CD1c-positive myeloid dendritic cell (primary cell): ENCODE data around the gene DBR1.

Experiments
- DNase-seq: peaks from one replicate; pipeline ENCODE4 v3.0.0-alpha.2; 2016; ENCODE audit errors: extremely low spot score

DBR1 gene

DNA sequence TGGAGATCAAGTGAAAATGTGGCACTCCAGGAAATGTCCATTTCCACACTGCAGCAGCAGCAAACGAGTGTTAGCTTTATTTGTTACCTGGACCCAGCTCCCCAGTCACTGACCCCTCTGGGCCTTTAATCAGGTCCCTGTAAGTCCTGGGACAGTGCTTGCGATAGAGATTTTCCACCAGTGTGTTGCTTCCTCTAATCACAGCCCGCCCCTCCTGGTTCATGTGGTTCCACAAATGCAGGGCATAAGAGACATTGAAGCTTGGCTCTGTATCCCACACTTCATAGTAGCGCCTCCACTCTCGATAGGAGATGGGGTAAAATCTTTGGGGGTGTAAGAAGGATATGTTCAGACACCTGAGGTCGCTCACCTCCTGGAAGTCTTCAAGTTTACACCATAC, 50.5 kb downstream of the DBR1 start:
- peak; percentile 53 for DNase-seq

GRCh38 chr3:138119423-138119766, 55.3 kb downstream of the DBR1 start:
- DNase-seq = no peak

DNA sequence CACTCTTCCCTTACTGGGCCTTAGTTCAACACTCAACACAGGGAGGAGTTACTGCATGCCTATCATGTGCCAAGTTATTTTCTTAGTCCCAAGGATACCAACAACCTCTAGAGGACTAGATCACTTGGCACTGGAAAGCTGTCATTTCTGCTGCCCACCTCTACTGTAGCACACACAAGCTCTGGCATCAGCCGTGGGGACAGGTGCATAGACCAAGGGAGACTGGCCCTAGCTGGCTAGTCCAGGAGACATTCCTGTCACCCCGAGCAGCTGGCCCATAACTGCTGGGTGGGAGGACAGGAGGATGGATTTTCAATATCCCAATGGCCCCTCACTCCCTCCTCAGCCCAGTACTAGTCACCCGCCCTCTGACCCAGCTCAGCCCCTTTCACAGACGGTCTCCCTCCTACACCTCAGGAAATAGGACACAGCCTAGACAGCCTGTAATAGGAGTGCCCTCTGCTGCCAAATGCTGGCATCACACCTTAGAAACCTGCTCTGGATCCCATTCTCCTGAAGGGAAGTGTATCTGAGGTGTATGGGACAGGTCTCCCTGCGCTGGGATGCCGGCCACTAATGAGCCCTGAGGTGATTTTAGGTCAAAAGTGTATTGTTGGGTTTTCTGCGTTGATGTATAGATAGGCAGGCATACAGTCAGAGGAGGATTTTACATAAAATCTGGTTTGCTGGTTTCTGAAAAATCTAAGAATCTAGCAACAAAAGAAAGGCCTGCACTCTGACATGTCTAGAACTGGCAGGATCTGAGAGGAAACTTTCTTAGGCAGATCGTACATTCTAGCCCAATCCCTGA, 55.9 kb downstream of the DBR1 start:
- DNase-seq = peak; percentile 75

- peak; percentile 75 for DNase-seq
Measured at GRCh38 chr3:138114988-138115971, 59.4 kb downstream of the DBR1 start, which contains the start of gene DZIP1L. Gene DZIP1L, minus strand, starts transcription at chr3:138115608. Its CDS starts 11,637 bp downstream, at chr3:138103971.

- no peak for DNase-seq
Measured at GRCh38 chr3:138114431-138114918, 60.2 kb downstream of the DBR1 start.

GRCh38 chr3:138113326-138113725, 61.4 kb downstream of the DBR1 start:
- no peak for DNase-seq

- DNase-seq = no peak
Measured at GRCh38 chr3:138112362-138112761, 62.4 kb downstream of the DBR1 start.
